PC-3 (cell line): Measurements from ENCODE around the gene SKIDA1. TPM values are rescaled to one million over a fixed set of nuclear protein-coding genes. Genes with fewer than 3 reads are reported as not detected.

Experiments used
- ATAC-seq: fragments of 200-7000 bp; cut with Tn5 transposase; 2 replicates; pipeline ENCODE4 v1.9.1; 2020; ENCODE audit warnings: mild to moderate bottlenecking, moderate library complexity
- BruUV-seq: library from RNA; stranded (reverse); fragments of 400-500 nt; replicated peaks from 2 replicates; lab custom pipeline; 2021; lab: Mats Ljungman, UMichigan
- CTCF ChIA-PET: fragments of 300-600 bp; sonication (Branson Sonifier 250); formaldehyde crosslinking; loops from one replicate; lab custom pipeline; 2022; ENCODE audit warnings: antibody characterized with exemption; lab: Charles Lee
- POLR2A ChIA-PET: fragments of 300-600 bp; sonication (Branson Sonifier 250); formaldehyde crosslinking; loops from one replicate; lab custom pipeline; 2022; ENCODE audit warnings: antibody characterized with exemption; ENCODE audit not compliant: unreplicated experiment; lab: Charles Lee
- DNase-seq: peaks from one replicate; pipeline ENCODE4 v3.0.0-alpha.2; 2015
- H2AFZ ChIP-seq: fragments of 300-600 bp; sonication (generic); 2 replicates; pipeline ENCODE4 v1.6.0; 2016; ENCODE audit warnings: antibody characterized with exemption, low read length
- H3F3A ChIP-seq: fragments of 300-600 bp; sonication (generic); one replicate; pipeline ENCODE4 v1.6.0; 2017; ENCODE audit warnings: antibody characterized with exemption, low read length, control low read depth, mild to moderate bottlenecking; ENCODE audit not compliant: unreplicated experiment
- H3K27ac ChIP-seq: fragments of 300-600 bp; sonication (generic); 2 replicates; pipeline ENCODE4 v1.5.1; 2016; ENCODE audit warnings: mild to moderate bottlenecking, low read length
- H3K27me3 ChIP-seq: fragments of 300-600 bp; sonication (generic); 2 replicates; pipeline ENCODE4 v1.6.1; 2016; ENCODE audit warnings: low read length, mixed read lengths
- H3K36me3 ChIP-seq: fragments of 300-600 bp; sonication (generic); 2 replicates; pipeline ENCODE4 v1.6.1; 2016; ENCODE audit warnings: low read depth, mixed run types, low read length, mixed read lengths
- H3K4me1 ChIP-seq: fragments of 300-600 bp; sonication (generic); 2 replicates; pipeline ENCODE4 v1.5.1; 2016; ENCODE audit warnings: low read length; ENCODE audit not compliant: insufficient read depth
- H3K4me2 ChIP-seq: fragments of 300-600 bp; sonication (generic); 2 replicates; pipeline ENCODE4 v1.6.0; 2016; ENCODE audit warnings: low read length
- H3K4me3 ChIP-seq: fragments of 300-600 bp; sonication (generic); 2 replicates; pipeline ENCODE4 v1.5.1; 2016; ENCODE audit warnings: mild to moderate bottlenecking, low read length, mixed read lengths
- H3K79me2 ChIP-seq: fragments of 300-600 bp; sonication (generic); 2 replicates; pipeline ENCODE4 v1.6.1; 2017; ENCODE audit warnings: low read length, mixed read lengths
- H3K9ac ChIP-seq: fragments of 300-600 bp; sonication (generic); 2 replicates; pipeline ENCODE4 v1.6.0; 2016; ENCODE audit warnings: mild to moderate bottlenecking, low read length
- H3K9me2 ChIP-seq: fragments of 300-600 bp; sonication (generic); replicated peaks from 2 replicates; pipeline ENCODE4 v1.6.1; 2016; ENCODE audit warnings: mixed run types, low read length, mixed read lengths
- H3K9me3 ChIP-seq: fragments of 300-600 bp; sonication (generic); 2 replicates; pipeline ENCODE4 v1.6.1; 2016; ENCODE audit warnings: low read length, mixed read lengths
- H4K20me1 ChIP-seq: fragments of 300-600 bp; sonication (generic); 2 replicates; pipeline ENCODE4 v1.6.1; 2016; ENCODE audit warnings: low read length, mixed read lengths
- CTCF ChIP-seq: fragments of 300-600 bp; sonication (generic); conservative IDR thresholded peaks from 2 replicates; pipeline ENCODE4 v1.5.1; 2017; ENCODE audit warnings: antibody characterized with exemption, low read depth, mild to moderate bottlenecking, low read length
- EZH2 ChIP-seq: fragments of 300-600 bp; sonication (generic); IDR thresholded peaks from one replicate; pipeline ENCODE4 v1.6.1; 2017; ENCODE audit warnings: antibody characterized with exemption, mild to moderate bottlenecking, low read length; ENCODE audit not compliant: unreplicated experiment
- EZH2phosphoT487 ChIP-seq: fragments of 300-600 bp; sonication (generic); IDR thresholded peaks from 2 replicates; pipeline ENCODE4 v1.6.1; 2018; ENCODE audit warnings: mild to moderate bottlenecking, antibody characterized with exemption, low read length, borderline replicate concordance
- intact Hi-C: fragments of 100-400 bp; cut with micrococcal nuclease; formaldehyde crosslinking; loops from 2 replicates; pipeline ENCODE4 v1.9.0; 2023
- total RNA-seq: library from RNA; depleted of rRNA; stranded (reverse); fragments of >200 nt; gene quantifications from 2 replicates; pipeline ENCODE4 v1.2.3, GENCODE V29; 2014

The SKIDA1 gene
- total RNA-seq, 1 experiment from 2014 or later, result 0.26 TPM

GRCh38 chr10:21521751-21522533 is 3.5 kb downstream of the SKIDA1 start:
- no TSS peak for BruUV-seq
- DNase-seq (no peak), ATAC-seq (no peak)
- Histone ChIP-seq H3K4me3 (no peak overlapping the region), H4K20me1 (no peaks in the 10 kb centered on the region), H3K9me3 (no peaks in the 10 kb centered on the region), H3K4me2 (no peak overlapping the region), H2AFZ (no peak overlapping the region), H3K4me1 (peaks cover 19% of the 10 kb centered on the region), H3K36me3 (no peaks in the 10 kb centered on the region), H3K9me2 (no peaks in the 10 kb centered on the region), H3K27ac (no peak overlapping the region), H3K79me2 (no peaks in the 10 kb centered on the region), H3K9ac (no peak overlapping the region), H3F3A (no peaks in the 10 kb centered on the region), H3K27me3 (no peaks in the 10 kb centered on the region)
- intact Hi-C loops, result loop anchor here (10.0 kb wide), 2 partner anchors 203 to 357 kb away; no protein-coding TSS in a partner anchor
- CTCF ChIA-PET, result no interaction called here
- POLR2A ChIA-PET, result no interaction called here
- TF ChIP-seq EZH2phosphoT487, result no peak
- no peak for TF ChIP-seq CTCF
- TF ChIP-seq EZH2, result no peak

GRCh38 chr10:21520949-21521348 is 4.5 kb downstream of the SKIDA1 start:
- no peak overlapping the region for H2AFZ ChIP-seq
- POLR2A ChIA-PET, result no interaction called here
- no peak overlapping the region for H3K27ac ChIP-seq

More at GRCh38 chr10:21520949-21521348, 4.5 kb downstream of the SKIDA1 start:
- DNase-seq, result no peak
- TF ChIP-seq EZH2 (no peak), CTCF (no peak)
- Histone ChIP-seq H3K9me2 (no peaks in the 10 kb centered on the region), H3K4me1 (peaks cover 19% of the 10 kb centered on the region), H3K4me3 (no peak overlapping the region), H3K4me2 (no peak overlapping the region), H3K9ac (no peak overlapping the region), H3K27me3 (no peaks in the 10 kb centered on the region), H3K9me3 (no peaks in the 10 kb centered on the region), H3K36me3 (no peaks in the 10 kb centered on the region), H3K79me2 (no peaks in the 10 kb centered on the region), H4K20me1 (no peaks in the 10 kb centered on the region), H3F3A (no peaks in the 10 kb centered on the region)
- BruUV-seq, result no TSS peak
- intact Hi-C loops, result loop anchor here (10.0 kb wide), 2 partner anchors 204 to 356 kb away; no protein-coding TSS in a partner anchor
- ATAC-seq, result no peak
- CTCF ChIA-PET, result no interaction called here
